HepG2 (cell line): ENCODE results near the gene NECAB2. TPM values are rescaled to one million over a fixed set of nuclear protein-coding genes. Genes with fewer than 3 reads are reported as not detected.
A peak's percentile ranks its signal among the peaks of the same experiment; 100 is the strongest.

Experiments used
- ASH2L ChIP-seq: fragments of 300-600, 200-600 bp; sonication (generic); IDR thresholded peaks from 2 replicates; pipeline ENCODE4 v1.7.0; 2017; ENCODE audit warnings: low read depth, mild to moderate bottlenecking, moderate library complexity, mixed read lengths, low read length; ENCODE audit not compliant: insufficient read length
- BORCS8-MEF2B ChIP-seq: sonication (generic); formaldehyde crosslinking; IDR thresholded peaks from 2 replicates; pipeline ENCODE4 v1.8.0; 2022; ENCODE audit warnings: mild to moderate bottlenecking, missing genetic modification reagents
- EHMT2 ChIP-seq: fragments of 200-600 bp; sonication (generic); IDR thresholded peaks from 2 replicates; pipeline ENCODE4 v1.7.0; 2017; ENCODE audit warnings: antibody characterized with exemption, low read depth, low read length, borderline replicate concordance
- ELF4 ChIP-seq: sonication (generic); formaldehyde crosslinking; IDR thresholded peaks from 2 replicates; pipeline ENCODE4 v1.5.0; 2020; ENCODE audit warnings: missing genetic modification reagents, mild to moderate bottlenecking, moderate library complexity, borderline replicate concordance
- FIP1L1 ChIP-seq: fragments of 200-400 bp; formaldehyde crosslinking; IDR thresholded peaks from 2 replicates; pipeline ENCODE4 v1.6.1; 2018; ENCODE audit warnings: low read depth, mild to moderate bottlenecking, low read length, moderate library complexity, borderline replicate concordance; ENCODE audit not compliant: insufficient read depth
- GATAD1 ChIP-seq: IDR thresholded peaks from 2 replicates; pipeline ENCODE4 v1.6.1; 2016; ENCODE audit warnings: missing genetic modification reagents, missing compliant biosample characterization
- GMEB1 ChIP-seq: sonication (generic); formaldehyde crosslinking; IDR thresholded peaks from 2 replicates; pipeline ENCODE4 v1.5.1; 2020; ENCODE audit warnings: missing genetic modification reagents, mild to moderate bottlenecking, borderline replicate concordance
- HIVEP1 ChIP-seq: sonication (generic); formaldehyde crosslinking; IDR thresholded peaks from 2 replicates; pipeline ENCODE4 v1.4.0; 2020; ENCODE audit warnings: mild to moderate bottlenecking, missing genetic modification reagents
- KAT7 ChIP-seq: IDR thresholded peaks from 2 replicates; pipeline ENCODE4 v1.6.1; 2018; ENCODE audit warnings: borderline replicate concordance, missing compliant biosample characterization
- PAXIP1 ChIP-seq: sonication (generic); formaldehyde crosslinking; conservative IDR thresholded peaks from 2 replicates; pipeline ENCODE4 v1.4.0; 2020; ENCODE audit warnings: mild to moderate bottlenecking, missing genetic modification reagents, moderate library complexity
- SNAPC5 ChIP-seq: sonication (generic); formaldehyde crosslinking; IDR thresholded peaks from 2 replicates; pipeline ENCODE4 v1.8.1; 2023; ENCODE audit warnings: mild to moderate bottlenecking, missing genetic modification reagents, borderline replicate concordance
- ZBTB26 ChIP-seq: IDR thresholded peaks from 2 replicates; pipeline ENCODE4 v1.6.1; 2016; ENCODE audit warnings: missing compliant biosample characterization, missing genetic modification reagents, borderline replicate concordance
- ZBTB43 ChIP-seq: sonication (generic); formaldehyde crosslinking; conservative IDR thresholded peaks from 2 replicates; pipeline ENCODE4 v1.4.0; 2020; ENCODE audit warnings: missing genetic modification reagents
- ZNF230 ChIP-seq: sonication (generic); formaldehyde crosslinking; IDR thresholded peaks from 2 replicates; pipeline ENCODE4 v1.4.0; 2020; ENCODE audit warnings: mild to moderate bottlenecking, missing genetic modification reagents
- ZNF577 ChIP-seq: sonication (generic); formaldehyde crosslinking; IDR thresholded peaks from 2 replicates; pipeline ENCODE4 v1.4.0; 2020; ENCODE audit warnings: mild to moderate bottlenecking, low read depth, missing genetic modification reagents, borderline replicate concordance
- ZNF773 ChIP-seq: sonication (generic); formaldehyde crosslinking; IDR thresholded peaks from 2 replicates; pipeline ENCODE4 v1.4.0; 2020; ENCODE audit warnings: missing genetic modification reagents, borderline replicate concordance
- ZNF878 ChIP-seq: sonication (generic); formaldehyde crosslinking; IDR thresholded peaks from 2 replicates; pipeline ENCODE4 v1.8.1; 2023; ENCODE audit warnings: mild to moderate bottlenecking, missing genetic modification reagents, moderate library complexity
- polyA plus RNA-seq, 8 experiments: library from polyadenylated mRNA; depleted of rRNA in 3 of 8; stranded (reverse) in 7 of 8; unstranded in 1 of 8; fragments of >200 nt; fragmentation: Illumina TruSeq in 4 of 8; extraction: Trizol in 4 of 8; gene quantifications; 2 replicates each; pipeline versions ENCODE4 v1.2.1 to v1.2.3, GENCODE V29; 2011 to 2016; ENCODE audit warnings: low read depth in 4 of 8, missing spikeins in 1 of 8, mixed read lengths in 1 of 8; ENCODE audit not compliant: insufficient read depth in 1 of 8
- total RNA-seq, 5 experiments: library from RNA; depleted of rRNA; stranded (reverse); fragments of >200 nt; fragmentation: Illumina TruSeq; extraction: Trizol; gene quantifications; 2 replicates each; pipeline ENCODE4 v1.2.3, GENCODE V29; 2016; ENCODE audit warnings: low read depth in 1 of 5

The NECAB2 gene
- total and polyA plus RNA-seq, 2 of the 13 experiments (the other 11 are each of a cell fraction or from before 2014, with no cell fraction given) = 0.21 to 0.49 TPM

- TF ChIP-seq HIVEP1 (CRISPR knock-in tag) = no peak; the same call in 1 of the 2 replicates
- TF ChIP-seq ZBTB43 (CRISPR knock-in tag) = no peak
- no peak for TF ChIP-seq ASH2L
- TF ChIP-seq SNAPC5 (CRISPR knock-in tag) = no peak
- TF ChIP-seq ZNF773 = no peak
- TF ChIP-seq KAT7 (CRISPR knock-in tag) = no peak
- TF ChIP-seq ZNF230 (CRISPR knock-in tag) = no peak
- 0 out of 2 replicates have a peak, but pooled peaks have one; percentile 8 for TF ChIP-seq BORCS8-MEF2B (CRISPR knock-in tag)
- no peak for TF ChIP-seq ZBTB26 (CRISPR knock-in tag)
- no peak for TF ChIP-seq ELF4 (CRISPR knock-in tag)
- TF ChIP-seq ZNF878 (CRISPR knock-in tag) = 0 out of 2 replicates have a peak, but pooled peaks have one; percentile 31
- no peak for TF ChIP-seq GMEB1
- no peak for TF ChIP-seq EHMT2
- TF ChIP-seq FIP1L1 = no peak
- no peak for TF ChIP-seq GATAD1
- TF ChIP-seq PAXIP1 (CRISPR knock-in tag) = peak; percentile 81
- no peak for TF ChIP-seq ZNF577 (CRISPR knock-in tag)
Observed at GRCh38 chr16:83946781-83947566, 21.1 kb upstream of the NECAB2 start (continued).
